H1 (cell line): Measurements from ENCODE around the gene MARK3. TPM values are rescaled to one million over a fixed set of nuclear protein-coding genes. Genes with fewer than 3 reads are reported as not detected.

Source experiments
- CBX5 ChIP-seq: fragments of 300-800, 300-1000 bp; sonication (generic); IDR thresholded peaks from 2 replicates; pipeline ENCODE4 v1.7.1; 2016; ENCODE audit warnings: antibody characterized with exemption, low read length, low read depth
- CEBPB ChIP-seq: IDR thresholded peaks from 2 replicates; pipeline ENCODE4 v1.6.1; 2012; ENCODE audit warnings: low read depth, low read length
- EGR1 ChIP-seq: IDR thresholded peaks from 2 replicates; pipeline ENCODE4 v1.6.1; 2011; ENCODE audit warnings: low read depth, low read length, borderline replicate concordance
- MAFK ChIP-seq: IDR thresholded peaks from 2 replicates; pipeline ENCODE4 v1.6.1; 2012; ENCODE audit warnings: low read depth, mild to moderate bottlenecking, improper control_type of control experiment, low read length
- SP2 ChIP-seq: IDR thresholded peaks from 2 replicates; pipeline ENCODE4 v1.6.1; 2012; ENCODE audit warnings: mild to moderate bottlenecking, low read length, inconsistent platforms
- SRF ChIP-seq: IDR thresholded peaks from 2 replicates; pipeline ENCODE4 v1.6.1; 2011; ENCODE audit warnings: mild to moderate bottlenecking, low read depth, low read length, moderate library complexity
- TBP ChIP-seq: IDR thresholded peaks from 2 replicates; pipeline ENCODE4 v1.6.1; 2011; ENCODE audit warnings: low read depth, low read length, improper control_type of control experiment
- polyA plus RNA-seq, 7 experiments: library from polyadenylated mRNA; depleted of rRNA in 3 of 7; stranded (reverse) in 5 of 7; unstranded in 2 of 7; fragments of >200 nt in 5 of 7; fragments of 200-250 nt in 2 of 7; gene quantifications; 1 replicate in 5 of 7; 2 replicates in 1 of 7; 4 replicates in 1 of 7; pipeline versions ENCODE4 v1.2.1 to v1.2.3, GENCODE V29; 2011 to 2013; ENCODE audit warnings: missing spikeins in 2 of 7, mixed read lengths in 2 of 7
- total RNA-seq: library from RNA; stranded (reverse); fragmentation: NEBNext Ultra II Directional; extraction: Animal tissue kit (Norgen Biotek cat#: 25700); gene quantifications from 2 replicates; pipeline ENCODE4 v1.2.1, GENCODE V29; 2021

MARK3 gene
- total and polyA plus RNA-seq, 2 of the 8 experiments (the other 6 are each of a cell fraction or from before 2014, with no cell fraction given), result 39.4 to 76.9 TPM

DNA sequence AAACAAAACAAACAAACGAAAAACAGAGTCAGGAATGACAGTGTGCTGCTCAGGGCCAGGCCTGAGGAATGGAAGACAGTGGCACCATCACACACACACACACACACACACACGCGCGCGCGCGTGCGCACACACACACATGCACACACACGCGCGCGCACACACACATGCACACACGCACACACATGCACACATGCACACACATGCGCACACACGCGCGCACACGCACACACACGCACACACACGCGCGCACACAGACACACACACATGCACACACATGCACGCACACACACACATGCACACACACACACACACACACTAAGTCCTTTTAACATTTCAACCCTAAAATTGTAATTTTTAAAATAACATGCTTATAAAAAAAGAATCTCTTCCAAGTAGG, 13.2 kb upstream of the MARK3 start (continued):
- TF ChIP-seq SRF (no peak), CBX5 (no peak), SP2 (no peak), CEBPB (no peak), MAFK (no peak), TBP (no peak), EGR1 (no peak)
